NCI-H510A treated with DMSO at 0.1 percent for 48 hours (cell line): ENCODE measurements around the gene TMEM121B.
A peak's percentile ranks its signal among the peaks of the same experiment; 100 is the strongest.

Source experiments
- DNase-seq: peaks from one replicate; lab custom pipeline; 2025; lab: John Stamatoyannopoulos, UW

TMEM121B gene

GRCh38 chr22:17138513-17138912 lies 17.4 kb upstream of the TMEM121B start:
- no peak for DNase-seq

- no peak for DNase-seq
Observed at GRCh38 chr22:17137861-17138425, 16.8 kb upstream of the TMEM121B start.

GRCh38 chr22:17137170-17137569 lies 16.0 kb upstream of the TMEM121B start:
- no peak for DNase-seq

- DNase-seq = no peak
Observed at GRCh38 chr22:17135153-17135760, 14.1 kb upstream of the TMEM121B start.

- DNase-seq = no peak
Observed at GRCh38 chr22:17133137-17133536, 12.0 kb upstream of the TMEM121B start.

GRCh38 chr22:17132112-17132511 lies 11.0 kb upstream of the TMEM121B start:
- no peak for DNase-seq

- peak; percentile 11 for DNase-seq
Observed at GRCh38 chr22:17131686-17132085, 10.5 kb upstream of the TMEM121B start.

- no peak for DNase-seq
Observed at GRCh38 chr22:17130199-17130598, 9.0 kb upstream of the TMEM121B start.

- DNase-seq = no peak
Observed at GRCh38 chr22:17120711-17121232, 388 bp downstream of the TMEM121B start.

GRCh38 chr22:17120281-17120680 lies 879 bp downstream of the TMEM121B start:
- DNase-seq = no peak

GRCh38 chr22:17119481-17120202 lies 1.5 kb downstream of the TMEM121B start:
- DNase-seq = no peak

GRCh38 chr22:17118342-17118741 lies 2.8 kb downstream of the TMEM121B start:
- DNase-seq = no peak

- no peak for DNase-seq
Observed at GRCh38 chr22:17117890-17118289, 3.3 kb downstream of the TMEM121B start.

GRCh38 chr22:17117400-17117799 lies 3.8 kb downstream of the TMEM121B start:
- DNase-seq = no peak

- no peak for DNase-seq
Observed at GRCh38 chr22:17116572-17117330, 4.4 kb downstream of the TMEM121B start.

GRCh38 chr22:17115945-17116565 lies 5.1 kb downstream of the TMEM121B start:
- no peak for DNase-seq

- no peak for DNase-seq
Observed at GRCh38 chr22:17115236-17115635, 5.9 kb downstream of the TMEM121B start.

- DNase-seq = no peak
Observed at GRCh38 chr22:17114898-17115235, 6.3 kb downstream of the TMEM121B start.

GRCh38 chr22:17114173-17114897 lies 6.8 kb downstream of the TMEM121B start:
- DNase-seq = no peak

- DNase-seq = no peak
Observed at GRCh38 chr22:17113600-17113999, 7.6 kb downstream of the TMEM121B start.

GRCh38 chr22:17112491-17113042 lies 8.6 kb downstream of the TMEM121B start:
- peak; percentile 27 for DNase-seq
